ENCODE measurements around the gene AFTPH.

AFTPH gene

DNA sequence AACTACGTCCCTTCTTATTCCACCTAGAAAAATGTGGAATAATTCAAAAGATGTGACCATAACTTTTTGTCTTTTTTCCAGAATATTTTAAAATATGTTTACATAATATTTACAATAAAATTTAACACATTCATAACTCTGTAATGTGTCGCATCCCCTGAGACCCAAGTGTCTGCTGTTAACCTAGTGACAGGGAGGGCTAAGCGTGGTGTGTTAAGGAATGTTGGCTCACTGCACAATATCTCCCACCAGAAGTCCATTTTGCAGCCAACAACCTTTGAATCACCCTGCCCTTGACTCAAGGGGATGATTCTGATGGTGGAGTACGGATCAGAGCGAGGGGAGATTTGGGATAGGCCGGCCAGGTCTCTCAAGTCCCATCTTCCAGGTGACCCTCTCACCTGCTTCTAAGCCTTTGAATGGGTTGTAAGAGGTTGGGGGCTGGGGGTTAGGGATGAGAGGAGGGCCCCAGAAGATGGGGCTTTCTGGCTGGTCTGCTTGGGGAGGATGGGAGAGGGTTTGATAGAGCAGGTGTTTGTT lies 86.3 kb downstream of the AFTPH start:
- H3K4me3 ChIP-seq (ENCODE audit: low read length): no peak overlapping the region
- no peaks in the 10 kb centered on the region for H3F3A ChIP-seq (ENCODE audit: control insufficient read depth, insufficient read depth)
- no peak overlapping the region for H3K27ac ChIP-seq (ENCODE audit: low read depth, low read length)
- no peak overlapping the region; the same call in 1 of the 2 replicates for H3K4me2 ChIP-seq (ENCODE audit: low read length)
- H4K20me1 ChIP-seq (ENCODE audit: control insufficient read depth, insufficient read depth, low read depth, low read length): no peaks in the 10 kb centered on the region
- no peaks in the 10 kb centered on the region for H3K79me2 ChIP-seq (ENCODE audit: control insufficient read depth, low read length)
- no peaks in the 10 kb centered on the region for H3K9me2 ChIP-seq (replicated peaks; ENCODE audit: control insufficient read depth, low read length)
- TF ChIP-seq EZH2phosphoT487 (IDR thresholded peaks at IDR 0.05; ENCODE audit: borderline replicate concordance, low read length): no peak
- TF ChIP-seq, protein P1, sequence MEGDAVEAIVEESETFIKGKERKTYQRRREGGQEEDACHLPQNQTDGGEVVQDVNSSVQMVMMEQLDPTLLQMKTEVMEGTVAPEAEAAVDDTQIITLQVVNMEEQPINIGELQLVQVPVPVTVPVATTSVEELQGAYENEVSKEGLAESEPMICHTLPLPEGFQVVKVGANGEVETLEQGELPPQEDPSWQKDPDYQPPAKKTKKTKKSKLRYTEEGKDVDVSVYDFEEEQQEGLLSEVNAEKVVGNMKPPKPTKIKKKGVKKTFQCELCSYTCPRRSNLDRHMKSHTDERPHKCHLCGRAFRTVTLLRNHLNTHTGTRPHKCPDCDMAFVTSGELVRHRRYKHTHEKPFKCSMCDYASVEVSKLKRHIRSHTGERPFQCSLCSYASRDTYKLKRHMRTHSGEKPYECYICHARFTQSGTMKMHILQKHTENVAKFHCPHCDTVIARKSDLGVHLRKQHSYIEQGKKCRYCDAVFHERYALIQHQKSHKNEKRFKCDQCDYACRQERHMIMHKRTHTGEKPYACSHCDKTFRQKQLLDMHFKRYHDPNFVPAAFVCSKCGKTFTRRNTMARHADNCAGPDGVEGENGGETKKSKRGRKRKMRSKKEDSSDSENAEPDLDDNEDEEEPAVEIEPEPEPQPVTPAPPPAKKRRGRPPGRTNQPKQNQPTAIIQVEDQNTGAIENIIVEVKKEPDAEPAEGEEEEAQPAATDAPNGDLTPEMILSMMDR (IDR thresholded peaks at IDR 0.05; ENCODE audit: low read depth, low read length, poor library complexity, severe bottlenecking): no peak
- no peaks in the 10 kb centered on the region for H3K36me3 ChIP-seq (ENCODE audit: control insufficient read depth, low read length)
- H3K4me1 ChIP-seq (ENCODE audit: control insufficient read depth, low read length): peaks cover 27% of the 10 kb centered on the region
- peaks cover 6% of the 10 kb centered on the region for H3K27me3 ChIP-seq (ENCODE audit: control insufficient read depth, low read length)
- H3K9me3 ChIP-seq (ENCODE audit: control insufficient read depth, insufficient read depth, low read length): no peaks in the 10 kb centered on the region

DNA sequence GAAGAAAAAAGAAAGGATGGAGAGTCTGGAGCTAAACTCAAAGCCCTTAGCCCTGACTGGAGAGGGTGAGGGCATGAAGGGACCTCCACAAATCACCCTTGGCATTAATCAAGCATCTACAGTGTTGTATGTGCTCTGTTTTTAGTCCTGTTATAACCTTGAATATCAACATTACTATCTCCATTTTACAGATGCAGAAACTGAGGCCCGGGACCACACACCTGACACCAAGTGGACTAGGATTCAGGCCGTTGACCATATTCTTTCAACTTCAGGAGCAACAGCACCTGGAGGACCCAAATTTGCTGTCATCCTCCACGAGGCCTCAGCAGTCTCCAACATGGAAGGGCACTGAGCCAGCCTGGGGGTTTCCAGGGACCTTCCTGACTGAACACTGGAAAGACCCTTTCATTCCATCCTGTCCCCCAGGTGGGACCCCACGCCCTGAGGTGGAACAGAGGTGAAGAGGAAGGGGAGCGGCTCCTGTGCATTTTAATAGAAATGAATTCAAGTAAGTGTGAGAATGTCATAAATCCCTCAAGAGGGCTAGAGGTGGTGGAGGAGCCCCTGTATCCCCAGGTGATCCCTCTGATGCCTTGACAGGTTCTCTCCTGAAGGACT lies 88.6 kb downstream of the AFTPH start:
- Histone ChIP-seq H3F3A (ENCODE audit: control insufficient read depth, insufficient read depth) (no peaks in the 10 kb centered on the region), H3K27me3 (ENCODE audit: control insufficient read depth, low read length) (peaks cover 6% of the 10 kb centered on the region), H3K4me1 (ENCODE audit: control insufficient read depth, low read length) (peaks cover 14% of the 10 kb centered on the region), H3K27ac (ENCODE audit: low read depth, low read length) (no peak overlapping the region), H4K20me1 (ENCODE audit: control insufficient read depth, insufficient read depth, low read depth, low read length) (no peaks in the 10 kb centered on the region), H3K9me2 (replicated peaks; ENCODE audit: control insufficient read depth, low read length) (no peaks in the 10 kb centered on the region), H3K79me2 (ENCODE audit: control insufficient read depth, low read length) (no peaks in the 10 kb centered on the region), H3K9me3 (ENCODE audit: control insufficient read depth, insufficient read depth, low read length) (no peaks in the 10 kb centered on the region), H3K4me2 (ENCODE audit: low read length) (no peak overlapping the region), H3K4me3 (ENCODE audit: low read length) (no peak overlapping the region), H3K36me3 (ENCODE audit: control insufficient read depth, low read length) (no peaks in the 10 kb centered on the region)
- TF ChIP-seq, protein P1 (IDR thresholded peaks at IDR 0.05; ENCODE audit: low read depth, low read length, poor library complexity, severe bottlenecking): no peak

DNA sequence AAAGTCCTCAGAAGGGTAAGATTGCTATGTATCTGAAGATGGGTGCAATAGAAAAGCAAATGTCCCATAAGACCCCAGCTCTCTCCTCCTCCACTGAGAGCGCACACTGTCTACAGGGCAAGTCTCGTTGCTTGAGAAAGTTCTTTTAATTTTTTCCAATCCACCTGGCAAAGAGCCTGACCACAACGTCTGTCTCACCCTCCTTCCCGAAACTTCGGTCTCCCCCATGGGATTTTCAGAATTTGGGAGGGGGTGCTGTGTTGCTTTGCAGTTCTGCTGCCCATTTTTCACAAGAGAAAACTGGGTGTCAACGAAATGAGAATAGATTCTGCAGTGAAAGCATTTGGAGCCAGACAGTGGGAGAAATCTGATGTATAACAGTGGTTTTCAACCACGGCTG lies 89.1 kb downstream of the AFTPH start:
- Histone ChIP-seq H3K79me2 (ENCODE audit: control insufficient read depth, low read length) (no peaks in the 10 kb centered on the region), H3K4me3 (ENCODE audit: low read length) (no peak overlapping the region), H3K4me2 (ENCODE audit: low read length) (no peak overlapping the region), H3K36me3 (ENCODE audit: control insufficient read depth, low read length) (no peaks in the 10 kb centered on the region), H4K20me1 (ENCODE audit: control insufficient read depth, insufficient read depth, low read depth, low read length) (no peaks in the 10 kb centered on the region), H3K9me2 (replicated peaks; ENCODE audit: control insufficient read depth, low read length) (no peaks in the 10 kb centered on the region), H3K4me1 (ENCODE audit: control insufficient read depth, low read length) (peaks cover 12% of the 10 kb centered on the region), H3K27me3 (ENCODE audit: control insufficient read depth, low read length) (peaks cover 6% of the 10 kb centered on the region), H3F3A (ENCODE audit: control insufficient read depth, insufficient read depth) (no peaks in the 10 kb centered on the region), H3K9me3 (ENCODE audit: control insufficient read depth, insufficient read depth, low read length) (no peaks in the 10 kb centered on the region), H3K27ac (ENCODE audit: low read depth, low read length) (no peak overlapping the region)
- TF ChIP-seq, protein P1 (IDR thresholded peaks at IDR 0.05; ENCODE audit: low read depth, low read length, poor library complexity, severe bottlenecking): no peak
- TF ChIP-seq EZH2phosphoT487 (IDR thresholded peaks at IDR 0.05; ENCODE audit: borderline replicate concordance, low read length): no peak
